Measurements from ENCODE around the gene GPR68. TPM values are rescaled to one million over a fixed set of nuclear protein-coding genes. Genes with fewer than 3 reads are reported as not detected.

Gene GPR68
- total and polyA plus RNA-seq, 2 experiments from 2014 or later, result 0.19 to 0.35 TPM

DNA sequence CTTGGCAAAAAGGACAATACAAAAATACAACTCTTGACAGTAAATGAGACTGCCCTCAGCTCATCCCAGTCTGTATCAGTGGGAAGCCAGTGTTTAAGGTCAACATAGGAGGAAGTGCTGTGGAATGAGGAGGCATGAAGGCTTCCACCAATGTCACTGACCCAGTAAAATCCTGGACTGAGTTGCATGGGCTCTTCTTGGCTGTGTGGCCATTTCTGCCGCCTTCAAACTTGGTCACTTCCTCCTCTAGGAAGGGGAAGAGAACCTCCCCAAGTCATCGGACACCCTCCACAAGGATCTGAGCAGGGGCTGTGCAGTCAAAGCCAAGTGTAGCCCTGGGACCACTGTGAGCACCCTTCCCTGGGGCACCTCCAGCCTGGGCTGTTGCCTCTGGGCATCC lies 11.9 kb downstream of the GPR68 start:
- no peak for TF ChIP-seq ZNF114 (CRISPR knock-in tag; IDR thresholded peaks at IDR 0.05)
- TF ChIP-seq, protein P1, sequence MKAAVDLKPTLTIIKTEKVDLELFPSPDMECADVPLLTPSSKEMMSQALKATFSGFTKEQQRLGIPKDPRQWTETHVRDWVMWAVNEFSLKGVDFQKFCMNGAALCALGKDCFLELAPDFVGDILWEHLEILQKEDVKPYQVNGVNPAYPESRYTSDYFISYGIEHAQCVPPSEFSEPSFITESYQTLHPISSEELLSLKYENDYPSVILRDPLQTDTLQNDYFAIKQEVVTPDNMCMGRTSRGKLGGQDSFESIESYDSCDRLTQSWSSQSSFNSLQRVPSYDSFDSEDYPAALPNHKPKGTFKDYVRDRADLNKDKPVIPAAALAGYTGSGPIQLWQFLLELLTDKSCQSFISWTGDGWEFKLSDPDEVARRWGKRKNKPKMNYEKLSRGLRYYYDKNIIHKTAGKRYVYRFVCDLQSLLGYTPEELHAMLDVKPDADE (IDR thresholded peaks at IDR 0.05), result no peak
- TF ChIP-seq REST (IDR thresholded peaks at IDR 0.05; ENCODE audit: unreplicated experiment), result no peak
- TF ChIP-seq POLR2AphosphoS5 (IDR thresholded peaks at IDR 0.05; ENCODE audit: low read depth), result no peak
- no peak for TF ChIP-seq CTCF (conservative IDR thresholded peaks at IDR 0.05; ENCODE audit: low read depth in 2 of 2)
- TF ChIP-seq EZH2 (IDR thresholded peaks at IDR 0.05; ENCODE audit: low read depth, unreplicated experiment), result no peak
- TF ChIP-seq STAT1 (IDR thresholded peaks at IDR 0.05; ENCODE audit: unreplicated experiment), result no peak
- TF ChIP-seq ZNF462 (CRISPR knock-in tag; IDR thresholded peaks at IDR 0.05), result no peak
- no peak for TF ChIP-seq CREB1 (CRISPR knock-in tag; IDR thresholded peaks at IDR 0.05; ENCODE audit: low read depth)
- no peak for TF ChIP-seq JUNB (IDR thresholded peaks at IDR 0.05; ENCODE audit: unreplicated experiment)
- no peak for TF ChIP-seq NANOG (IDR thresholded peaks at IDR 0.05; ENCODE audit: borderline replicate concordance)
- TF ChIP-seq ZNF331 (CRISPR knock-in tag; IDR thresholded peaks at IDR 0.05; ENCODE audit: low read depth), result no peak
- TF ChIP-seq EZH2phosphoT487 (IDR thresholded peaks at IDR 0.05; ENCODE audit: unreplicated experiment), result no peak
- H3K4me2 ChIP-seq, result no peak overlapping the region
- H3K27ac Mint-ChIP-seq, result no peak overlapping the region
- no peaks in the 10 kb centered on the region for H4K20me1 ChIP-seq (replicated peaks; ENCODE audit: insufficient read depth)
- no peak overlapping the region for H2AFZ ChIP-seq
- H3K4me3 Mint-ChIP-seq, result no peak overlapping the region
- ATAC-seq (no peak), DNase-seq (ENCODE audit: low spot score) (no peak)
- H3K9me2 ChIP-seq (ENCODE audit: insufficient read depth), result peaks cover 5% of the 10 kb centered on the region; the same call in 1 of the 2 replicates
- H3K4me3 ChIP-seq, result no peak overlapping the region
- no peak overlapping the region for H3K27ac ChIP-seq (ENCODE audit: low read depth)
- H3F3A ChIP-seq (replicated peaks; ENCODE audit: low read depth), result no peaks in the 10 kb centered on the region
- H3K36me3 Mint-ChIP-seq (ENCODE audit: low read depth), result peaks cover 23% of the 10 kb centered on the region
- no peaks in the 10 kb centered on the region for H3K79me2 ChIP-seq (replicated peaks; ENCODE audit: insufficient read depth)
- peaks cover 13% of the 10 kb centered on the region; the same call in 1 of the 2 replicates for H3K4me1 ChIP-seq (ENCODE audit: insufficient read depth)
- H3K36me3 ChIP-seq (ENCODE audit: insufficient read depth), result no peaks in the 10 kb centered on the region
- peaks cover 24% of the 10 kb centered on the region for H3K9me3 Mint-ChIP-seq
- H3K27me3 ChIP-seq (ENCODE audit: insufficient read depth), result no peaks in the 10 kb centered on the region
- H3K27me3 Mint-ChIP-seq (ENCODE audit: insufficient read depth, low read depth, poor library complexity), result peaks cover 10% of the 10 kb centered on the region
- peaks cover 14% of the 10 kb centered on the region for H3K4me1 Mint-ChIP-seq

Data from GM23338 (cell line).